Caco-2 (cell line): Measurements from ENCODE around the gene GLB1L. TPM values are rescaled to one million over a fixed set of nuclear protein-coding genes. Genes with fewer than 3 reads are reported as not detected.
A peak's percentile ranks its signal among the peaks of the same experiment; 100 is the strongest.

Experiments used
- BruUV-seq: library from RNA; stranded (reverse); fragments of 400-500 nt; replicated peaks from 2 replicates; lab custom pipeline; 2021; lab: Mats Ljungman, UMichigan
- CTCF ChIA-PET: fragments of 300-600 bp; sonication (Branson Sonifier 250); formaldehyde crosslinking; loops from one replicate; lab custom pipeline; 2022; ENCODE audit warnings: antibody characterized with exemption; lab: Charles Lee
- POLR2A ChIA-PET: fragments of 300-600 bp; sonication (Branson Sonifier 250); formaldehyde crosslinking; loops from one replicate; lab custom pipeline; 2022; ENCODE audit warnings: antibody characterized with exemption; lab: Charles Lee
- DNase-seq, 2 experiments: peaks; one replicate each; pipeline versions ENCODE4 v3.0.0 to v3.0.0-alpha.2; 2020 to 2022
- H3K27me3 ChIP-seq: replicated peaks from 2 replicates; pipeline ENCODE4 v1.6.0; 2011; ENCODE audit warnings: low read length; ENCODE audit not compliant: control insufficient read depth, insufficient read depth
- H3K36me3 ChIP-seq: 2 replicates; pipeline ENCODE4 v1.5.1; 2011; ENCODE audit warnings: low read length; ENCODE audit not compliant: control insufficient read depth, insufficient read depth
- H3K4me1 ChIP-seq: fragments of 250-450 bp; sonication (Bioruptor Pico); 2 replicates; pipeline ENCODE4 v1.5.1; 2020; ENCODE audit warnings: mild to moderate bottlenecking
- H3K4me3 ChIP-seq: 2 replicates; pipeline ENCODE4 v1.5.1; 2011; ENCODE audit warnings: low read depth, mild to moderate bottlenecking, control low read depth, low read length
- H3K9me3 ChIP-seq: fragments of 250-450 bp; sonication (Bioruptor Pico); 2 replicates; pipeline ENCODE4 v1.5.1; 2020; ENCODE audit warnings: mild to moderate bottlenecking, moderate library complexity
- H3K27ac Mint-ChIP-seq: one replicate; pipeline ENCODE4 v1.8.0; 2022; ENCODE audit warnings: mixed read lengths; ENCODE audit not compliant: unreplicated experiment
- H3K27me3 Mint-ChIP-seq: one replicate; pipeline ENCODE4 v1.8.0; 2022; ENCODE audit warnings: mixed read lengths; ENCODE audit not compliant: insufficient read depth, unreplicated experiment
- H3K36me3 Mint-ChIP-seq: one replicate; pipeline ENCODE4 v1.8.0; 2022; ENCODE audit warnings: mild to moderate bottlenecking, mixed read lengths; ENCODE audit not compliant: insufficient read depth, unreplicated experiment
- H3K4me1 Mint-ChIP-seq: one replicate; pipeline ENCODE4 v1.8.0; 2022; ENCODE audit warnings: low read depth, mixed read lengths; ENCODE audit not compliant: unreplicated experiment
- H3K4me3 Mint-ChIP-seq: one replicate; pipeline ENCODE4 v1.8.0; 2022; ENCODE audit warnings: mild to moderate bottlenecking, moderate library complexity, mixed read lengths; ENCODE audit not compliant: unreplicated experiment
- H3K9me3 Mint-ChIP-seq: one replicate; pipeline ENCODE4 v1.8.0; 2022; ENCODE audit warnings: mixed read lengths; ENCODE audit not compliant: unreplicated experiment
- CTCF ChIP-seq, 2 experiments: fragments of 200-600 bp in 1 of 2; IDR thresholded peaks; 1 replicate in 1 of 2; 2 replicates in 1 of 2; pipeline versions ENCODE4 v1.5.1 to v1.8.0; 2011 to 2022; ENCODE audit warnings: antibody characterized with exemption in 1 of 2, control low read depth in 1 of 2, inconsistent platforms in 1 of 2, low read depth in 1 of 2, low read length in 1 of 2, mild to moderate bottlenecking in 1 of 2, moderate library complexity in 1 of 2; ENCODE audit not compliant: insufficient read depth in 1 of 2, severe bottlenecking in 1 of 2, unreplicated experiment in 1 of 2
- intact Hi-C: fragments of 100-400 bp; cut with micrococcal nuclease; formaldehyde crosslinking; loops from one replicate; pipeline ENCODE4 v1.10.0; 2022; ENCODE audit not compliant: unreplicated experiment
- total RNA-seq: library from RNA; stranded (reverse); gene quantifications from 2 replicates; pipeline ENCODE4 v1.2.3, GENCODE V29; 2022

GLB1L gene
- total RNA-seq, 1 experiment from 2014 or later, result 3.3 TPM

- Mint-ChIP-seq H3K4me1 (peaks cover 37% of the 10 kb centered on the region), H3K4me3 (no peak overlapping the region), H3K27me3 (peaks cover 4% of the 10 kb centered on the region), H3K9me3 (no peaks in the 10 kb centered on the region), H3K27ac (no peak overlapping the region), H3K36me3 (peaks cover 8% of the 10 kb centered on the region)
- ChIA-PET POLR2A (interaction anchor here (0.6 kb wide), 1 partner anchor 136 kb away, joined by 3 read pairs; the partner anchor contains the start of gene DNPEP), CTCF (interaction anchor here (0.9 kb wide), 1 partner anchor 23 kb away, joined by 5 read pairs; no protein-coding TSS in a partner anchor)
- no peak for TF ChIP-seq CTCF (IDR thresholded peaks at IDR 0.05; ENCODE audit: insufficient read depth in 1 of 2, low read depth in 1 of 2, low read length in 1 of 2, severe bottlenecking in 1 of 2, unreplicated experiment in 1 of 2)
- Histone ChIP-seq H3K9me3 (no peaks in the 10 kb centered on the region), H3K4me1 (peaks cover 31% of the 10 kb centered on the region), H3K4me3 (no peak overlapping the region), H3K27me3 (no peaks in the 10 kb centered on the region), H3K36me3 (no peaks in the 10 kb centered on the region; the same call in 1 of the 2 replicates)
- DNase-seq, result no peak
- BruUV-seq, result no TSS peak
- intact Hi-C loops, result no loop called here
Observed at GRCh38 chr2:219251656-219252055, 6.4 kb upstream of the GLB1L start.

- Mint-ChIP-seq H3K4me1 (peaks cover 37% of the 10 kb centered on the region), H3K27ac (peak overlapping the region; percentile 55), H3K36me3 (peaks cover 15% of the 10 kb centered on the region), H3K4me3 (no peak overlapping the region), H3K9me3 (no peaks in the 10 kb centered on the region), H3K27me3 (peaks cover 4% of the 10 kb centered on the region)
- intact Hi-C loops, result no loop called here
- H3K4me3 ChIP-seq, result no peak overlapping the region
- no peaks in the 10 kb centered on the region for H3K27me3 ChIP-seq
- H3K36me3 ChIP-seq, result no peaks in the 10 kb centered on the region; the same call in 1 of the 2 replicates
- peaks cover 39% of the 10 kb centered on the region for H3K4me1 ChIP-seq
- no peaks in the 10 kb centered on the region for H3K9me3 ChIP-seq
- POLR2A ChIA-PET, result interaction anchor here (1.3 to 1.5 kb wide), 4 partner anchors 24 to 74 kb away, joined by 4 to 12 read pairs (median 5); partner anchors contain the start of genes CNPPD1 and DNAJB2
- no peak for TF ChIP-seq CTCF (IDR thresholded peaks at IDR 0.05; ENCODE audit: insufficient read depth in 1 of 2, low read depth in 1 of 2, low read length in 1 of 2, severe bottlenecking in 1 of 2, unreplicated experiment in 1 of 2)
- BruUV-seq, result no TSS peak
- CTCF ChIA-PET, result interaction anchor here (0.6 to 2.6 kb wide), 9 partner anchors 13 to 192 kb away, joined by 3 to 25 read pairs (median 4); partner anchors contain the start of genes DNAJB2 and ZFAND2B
- DNase-seq, result no peak
Observed at GRCh38 chr2:219250049-219250781, 5.0 kb upstream of the GLB1L start.

- Mint-ChIP-seq H3K4me1 (peaks cover 30% of the 10 kb centered on the region), H3K27me3 (no peaks in the 10 kb centered on the region), H3K4me3 (peak overlapping the region; percentile 20), H3K27ac (peak overlapping the region; percentile 55), H3K9me3 (no peaks in the 10 kb centered on the region), H3K36me3 (peaks cover 18% of the 10 kb centered on the region)
- POLR2A ChIA-PET, result interaction anchor here (0.5 to 1.5 kb wide), 12 partner anchors 19 to 249 kb away, joined by 3 to 12 read pairs (median 6); partner anchors contain the start of genes ABCB6, CNPPD1, DNAJB2 and DNPEP
- peaks cover 39% of the 10 kb centered on the region for H3K4me1 ChIP-seq
- no TSS peak for BruUV-seq
- H3K9me3 ChIP-seq, result no peaks in the 10 kb centered on the region
- peak; percentile 93 to 94 for DNase-seq
- H3K27me3 ChIP-seq, result no peaks in the 10 kb centered on the region
- intact Hi-C loops, result loop anchor here (1.0 to 2.0 kb wide), 5 partner anchors 20 to 89 kb away; partner anchors contain the start of genes ABCB6, ANKZF1, ATG9A and DNAJB2
- H3K36me3 ChIP-seq, result no peaks in the 10 kb centered on the region; the same call in 1 of the 2 replicates
- H3K4me3 ChIP-seq, result no peak overlapping the region
- CTCF ChIA-PET, result interaction anchor here (0.6 to 2.6 kb wide), 12 partner anchors 10 to 258 kb away, joined by 3 to 25 read pairs (median 4); partner anchors contain the start of genes DNAJB2 and ZFAND2B
- TF ChIP-seq CTCF (IDR thresholded peaks at IDR 0.05; ENCODE audit: insufficient read depth in 1 of 2, low read depth in 1 of 2, low read length in 1 of 2, severe bottlenecking in 1 of 2, unreplicated experiment in 1 of 2), result no peak
Observed at GRCh38 chr2:219249203-219249980, 4.1 kb upstream of the GLB1L start.
